GM18951 (cell line): ENCODE data around the gene PRR18.
"Not testable (repeated sequence)": the region's sequence is repeated elsewhere in the genome, so short reads cannot be mapped to it uniquely, and the experiment has no call there.

Source experiments
- POLR2A ChIP-seq: IDR thresholded peaks from 4 replicates; pipeline ENCODE4 v1.6.1; 2011; ENCODE audit warnings: mild to moderate bottlenecking; ENCODE audit not compliant: insufficient read length, insufficient read depth; ENCODE audit errors: extremely low read depth
- in situ Hi-C: fragments of 300-500 bp; cut with MboI; formaldehyde crosslinking; loops from one replicate; pipeline ENCODE4 v1.12.0; 2022; ENCODE audit warnings: low sequenced_read_pairs, mixed read lengths, inconsistent platforms; ENCODE audit not compliant: unreplicated experiment

PRR18 gene

GRCh38 chr6:166308033-166308768, at the start of gene PRR18:
Gene PRR18 (minus strand): TSS chr6:166308392. CDS start chr6:166308142, 250 bp downstream.
- TF ChIP-seq POLR2A = peak; percentile 47
- in situ Hi-C loops = no loop called here

- in situ Hi-C loops = no loop called here
- TF ChIP-seq POLR2A = no peak
These were observed 47.4 kb upstream of the PRR18 start for GRCh38 chr6:166355552-166355951.

GRCh38 chr6:166354965-166355364, 46.8 kb upstream of the PRR18 start:
- in situ Hi-C loops = no loop called here
- no peak for TF ChIP-seq POLR2A

GRCh38 chr6:166354143-166354542, 46.0 kb upstream of the PRR18 start:
- in situ Hi-C loops = no loop called here
- TF ChIP-seq POLR2A = no peak

GRCh38 chr6:166353507-166353906, 45.3 kb upstream of the PRR18 start:
- in situ Hi-C loops = no loop called here

GRCh38 chr6:166352923-166353322, 44.7 kb upstream of the PRR18 start:
- in situ Hi-C loops = no loop called here
- no peak for TF ChIP-seq POLR2A

More at GRCh38 chr6:166353507-166353906, 45.3 kb upstream of the PRR18 start:
- no peak for TF ChIP-seq POLR2A

- in situ Hi-C loops = no loop called here
These were observed 43.6 kb upstream of the PRR18 start for GRCh38 chr6:166351715-166352285.

GRCh38 chr6:166348305-166348949, 40.2 kb upstream of the PRR18 start:
- in situ Hi-C loops = no loop called here
- no peak for TF ChIP-seq POLR2A

More at GRCh38 chr6:166351715-166352285, 43.6 kb upstream of the PRR18 start:
- no peak for TF ChIP-seq POLR2A

GRCh38 chr6:166346965-166347364, 38.8 kb upstream of the PRR18 start:
- in situ Hi-C loops = no loop called here
- no peak for TF ChIP-seq POLR2A

- in situ Hi-C loops = no loop called here
- TF ChIP-seq POLR2A = no peak
These were observed 38.3 kb upstream of the PRR18 start for GRCh38 chr6:166346449-166346848.

GRCh38 chr6:166345672-166346071, 37.5 kb upstream of the PRR18 start:
- in situ Hi-C loops = not testable (repeated sequence)

GRCh38 chr6:166344921-166345320, 36.7 kb upstream of the PRR18 start:
- in situ Hi-C loops = not testable (repeated sequence)

GRCh38 chr6:166344240-166344639, 36.0 kb upstream of the PRR18 start:
- TF ChIP-seq POLR2A = no peak
- in situ Hi-C loops = no loop called here

GRCh38 chr6:166343150-166343487, 34.9 kb upstream of the PRR18 start:
- in situ Hi-C loops = no loop called here
- TF ChIP-seq POLR2A = no peak

GRCh38 chr6:166342349-166343149, 34.4 kb upstream of the PRR18 start, which contains the start of gene SFT2D1:
Gene SFT2D1 (minus strand): TSS chr6:166342545. CDS start chr6:166342481, 64 bp downstream.
- peak; percentile 97 for TF ChIP-seq POLR2A
- in situ Hi-C loops = no loop called here
